Measurements from ENCODE around the gene KIF26A. TPM values are rescaled to one million over a fixed set of nuclear protein-coding genes. Genes with fewer than 3 reads are reported as not detected.

The KIF26A gene
- total and polyA plus RNA-seq, 10 donors: 0.72 to 21.9 (median 9.2) TPM

- Histone ChIP-seq H3K9me3 (peaks cover 3 to 18% (median 15%) of the 10 kb centered on the region in 8 donors), H3K4me1 (peaks cover 23 to 46% (median 41%) of the 10 kb centered on the region in 6 donors), H3K36me3 (no peaks in the 10 kb centered on the region), H3K4me3 (no peak overlapping the region), H3K27me3 (replicated peaks in 1 of 7) (peaks cover 0 to 94% (median 57%) of the 10 kb centered on the region in 7 donors), H3K27ac (no peak overlapping the region)
- DNase-seq: peak; percentile 66
- intact Hi-C loops (cut with DNase I; ENCODE audit: low total_unique reads): no loop called here
- WGBS, 5 donors: 55 to 65% (median 62%) methylated on average over 31 of the region's 31 CpGs
- TF ChIP-seq POLR2AphosphoS5 (IDR thresholded peaks at IDR 0.05): no peak
- TF ChIP-seq CTCF (IDR thresholded peaks at IDR 0.05 in 8 of 11, conservative IDR thresholded peaks at IDR 0.05 in 3 of 11): no peak
- no peak for TF ChIP-seq POLR2A (IDR thresholded peaks at IDR 0.05)
These were observed 4.1 kb upstream of the KIF26A start for GRCh38 chr14:104134061-104134965.

GRCh38 chr14:104135121-104135903 is 3.1 kb upstream of the KIF26A start:
- 4 to 10% (median 5%) methylated on average over 42 to 47 of the region's 47 CpGs for WGBS, 5 donors
- Histone ChIP-seq H3K36me3 (no peaks in the 10 kb centered on the region), H3K27ac (no peak overlapping the region), H3K27me3 (replicated peaks in 1 of 7) (peaks cover 0 to 99% (median 67%) of the 10 kb centered on the region in 7 donors), H3K9me3 (peaks cover 0 to 8% (median 5%) of the 10 kb centered on the region in 8 donors), H3K4me3 (peak overlapping the region in 1 of 8 donors; percentile 76), H3K4me1 (peaks cover 23 to 56% (median 47%) of the 10 kb centered on the region in 6 donors)
- TF ChIP-seq POLR2AphosphoS5 (IDR thresholded peaks at IDR 0.05) (no peak), CTCF (IDR thresholded peaks at IDR 0.05 in 8 of 11, conservative IDR thresholded peaks at IDR 0.05 in 3 of 11) (peak in 1 of 11 experiments; percentile 5), POLR2A (IDR thresholded peaks at IDR 0.05) (no peak)
- intact Hi-C loops (cut with DNase I; ENCODE audit: low total_unique reads): loop anchor here (5.0 kb wide), 1 partner anchor 427 kb away; no protein-coding TSS in a partner anchor
- DNase-seq: peak; percentile 72

GRCh38 chr14:104135904-104136471 is 2.4 kb upstream of the KIF26A start:
- WGBS, 5 donors: 1 to 3% (median 1%) methylated on average over 14 to 78 of the region's 78 CpGs; no CpG with 5 or more reads in 1 of the 5 donors
- peak; percentile 51 for DNase-seq
- Histone ChIP-seq H3K27ac (no peak overlapping the region), H3K4me3 (peak overlapping the region in 6 of 8 donors; percentile 25 to 76 (median 28)), H3K9me3 (peaks cover 0 to under 1% (median 0%) of the 10 kb centered on the region in 8 donors), H3K36me3 (no peaks in the 10 kb centered on the region), H3K27me3 (replicated peaks in 1 of 7) (peaks cover 0 to 100% (median 66%) of the 10 kb centered on the region in 7 donors), H3K4me1 (peaks cover 23 to 63% (median 50%) of the 10 kb centered on the region in 6 donors)
- TF ChIP-seq CTCF (IDR thresholded peaks at IDR 0.05 in 8 of 11, conservative IDR thresholded peaks at IDR 0.05 in 3 of 11) (no peak), POLR2A (IDR thresholded peaks at IDR 0.05) (no peak), POLR2AphosphoS5 (IDR thresholded peaks at IDR 0.05) (no peak)
- intact Hi-C loops (cut with DNase I; ENCODE audit: low total_unique reads): loop anchor here (5.0 kb wide), 1 partner anchor 426 kb away; no protein-coding TSS in a partner anchor
